ENCODE results near the gene SPAG6. TPM values are rescaled to one million over a fixed set of nuclear protein-coding genes. Genes with fewer than 3 reads are reported as not detected.
A peak's percentile ranks its signal among the peaks of the same experiment; 100 is the strongest.

Gene SPAG6
- total RNA-seq, 1 donor from 2014 or later = not detected

DNA sequence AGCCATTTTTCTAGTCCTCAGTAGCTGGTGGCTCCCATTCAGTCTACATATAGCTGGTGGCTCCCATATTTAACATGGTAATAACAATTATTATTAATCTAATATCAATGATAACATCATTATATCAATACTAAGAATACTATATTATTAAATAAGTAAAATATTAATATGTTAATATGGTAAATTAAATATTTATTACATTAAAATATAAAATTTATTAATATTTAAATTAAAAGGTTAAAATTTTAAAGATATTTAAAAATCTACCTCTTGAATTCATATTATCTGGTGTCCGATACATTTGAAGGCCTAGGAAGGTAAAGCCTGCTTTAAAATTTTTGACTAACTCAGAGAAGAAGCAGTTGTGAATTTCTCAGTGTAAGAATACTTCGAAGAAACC is 69.8 kb downstream of the SPAG6 start:
- Histone ChIP-seq H3K4me3 (ENCODE audit: low read depth, low read length) (no peak overlapping the region), H3K27me3 (ENCODE audit: control insufficient read depth, insufficient read depth, low read length) (no peaks in the 10 kb centered on the region), H3K36me3 (ENCODE audit: control insufficient read depth, insufficient read depth, low read length) (no peaks in the 10 kb centered on the region)
- no peak for FAIRE-seq
- DNase-seq (ENCODE audit: low read depth) = no peak
- TF ChIP-seq, protein P1, sequence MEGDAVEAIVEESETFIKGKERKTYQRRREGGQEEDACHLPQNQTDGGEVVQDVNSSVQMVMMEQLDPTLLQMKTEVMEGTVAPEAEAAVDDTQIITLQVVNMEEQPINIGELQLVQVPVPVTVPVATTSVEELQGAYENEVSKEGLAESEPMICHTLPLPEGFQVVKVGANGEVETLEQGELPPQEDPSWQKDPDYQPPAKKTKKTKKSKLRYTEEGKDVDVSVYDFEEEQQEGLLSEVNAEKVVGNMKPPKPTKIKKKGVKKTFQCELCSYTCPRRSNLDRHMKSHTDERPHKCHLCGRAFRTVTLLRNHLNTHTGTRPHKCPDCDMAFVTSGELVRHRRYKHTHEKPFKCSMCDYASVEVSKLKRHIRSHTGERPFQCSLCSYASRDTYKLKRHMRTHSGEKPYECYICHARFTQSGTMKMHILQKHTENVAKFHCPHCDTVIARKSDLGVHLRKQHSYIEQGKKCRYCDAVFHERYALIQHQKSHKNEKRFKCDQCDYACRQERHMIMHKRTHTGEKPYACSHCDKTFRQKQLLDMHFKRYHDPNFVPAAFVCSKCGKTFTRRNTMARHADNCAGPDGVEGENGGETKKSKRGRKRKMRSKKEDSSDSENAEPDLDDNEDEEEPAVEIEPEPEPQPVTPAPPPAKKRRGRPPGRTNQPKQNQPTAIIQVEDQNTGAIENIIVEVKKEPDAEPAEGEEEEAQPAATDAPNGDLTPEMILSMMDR (IDR thresholded peaks at IDR 0.05; ENCODE audit: insufficient read depth, low read length, severe bottlenecking) = no peak

DNA sequence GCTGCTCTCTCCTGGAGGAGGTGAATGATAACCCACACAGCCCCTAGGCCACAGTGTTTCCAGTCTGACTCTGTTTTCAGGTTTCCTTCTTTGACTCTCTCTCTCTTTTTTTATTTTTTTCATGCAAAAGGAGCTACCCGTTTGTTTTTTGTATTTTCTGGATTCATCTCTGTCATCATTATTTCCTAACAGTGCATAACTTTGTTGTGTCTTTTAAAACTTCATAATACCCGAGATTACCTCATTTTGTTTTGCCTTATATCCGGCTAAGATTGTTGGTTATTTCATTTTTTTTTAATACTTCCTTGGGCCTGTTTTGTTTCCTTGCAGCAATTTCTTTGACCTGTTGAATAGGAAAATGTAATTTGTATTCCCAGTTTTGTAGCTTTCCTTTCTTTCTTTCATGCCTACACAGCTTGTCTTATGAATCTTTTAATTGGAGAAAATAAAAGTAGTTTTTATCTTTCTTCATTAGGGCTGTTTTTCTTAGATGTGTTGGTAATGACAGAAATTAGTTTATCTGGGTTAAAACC is 72.5 kb downstream of the SPAG6 start:
- H3K4me3 ChIP-seq (ENCODE audit: low read depth, low read length) = no peak overlapping the region
- no peaks in the 10 kb centered on the region for H3K36me3 ChIP-seq (ENCODE audit: control insufficient read depth, insufficient read depth, low read length)
- TF ChIP-seq, protein P1 (IDR thresholded peaks at IDR 0.05; ENCODE audit: insufficient read depth, low read length, severe bottlenecking) = no peak
- no peaks in the 10 kb centered on the region for H3K27me3 ChIP-seq (ENCODE audit: control insufficient read depth, insufficient read depth, low read length)
- FAIRE-seq = no peak
- no peak for DNase-seq (ENCODE audit: low read depth)

DNA sequence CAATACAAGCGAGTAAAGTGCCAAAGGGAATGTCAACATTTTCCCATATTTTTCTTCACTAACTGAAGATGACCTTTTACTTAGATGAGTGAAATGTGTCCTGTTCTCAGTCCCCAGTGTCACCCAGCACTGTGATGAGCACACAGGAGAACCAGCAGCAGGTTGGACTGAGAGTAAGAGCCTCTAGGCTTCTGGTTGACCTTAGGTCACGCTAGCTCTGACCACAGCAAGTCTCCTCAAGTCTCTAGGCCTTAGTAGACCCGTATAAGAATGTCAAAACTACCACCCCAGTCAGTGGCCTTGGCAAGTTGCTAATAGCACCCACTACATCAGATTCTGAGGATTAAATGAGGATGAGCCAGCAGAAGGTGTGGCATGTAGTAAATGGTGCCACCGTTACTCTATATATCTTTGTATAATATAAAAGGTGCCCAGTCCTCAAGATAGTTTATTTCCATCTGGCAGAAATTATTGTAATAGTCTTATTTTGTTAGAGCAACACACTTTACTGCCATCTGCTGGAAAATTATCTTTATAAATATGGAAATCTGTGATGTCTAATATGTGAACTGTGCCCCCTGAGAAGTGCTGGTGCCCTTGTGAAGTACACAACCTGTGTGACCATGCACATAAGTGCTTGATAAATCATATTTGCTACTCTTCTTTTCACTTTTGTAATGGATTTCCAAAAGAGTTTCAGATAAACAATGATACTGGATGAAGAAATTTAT is 75.7 kb downstream of the SPAG6 start:
- Histone ChIP-seq H3K4me3 (ENCODE audit: low read depth, low read length) (no peak overlapping the region), H3K27me3 (ENCODE audit: control insufficient read depth, insufficient read depth, low read length) (no peaks in the 10 kb centered on the region), H3K36me3 (ENCODE audit: control insufficient read depth, insufficient read depth, low read length) (no peaks in the 10 kb centered on the region)
- FAIRE-seq (no peak), DNase-seq (ENCODE audit: low read depth) (peak; percentile 33)
- TF ChIP-seq, protein P1 (IDR thresholded peaks at IDR 0.05; ENCODE audit: insufficient read depth, low read length, severe bottlenecking) = no peak

DNA sequence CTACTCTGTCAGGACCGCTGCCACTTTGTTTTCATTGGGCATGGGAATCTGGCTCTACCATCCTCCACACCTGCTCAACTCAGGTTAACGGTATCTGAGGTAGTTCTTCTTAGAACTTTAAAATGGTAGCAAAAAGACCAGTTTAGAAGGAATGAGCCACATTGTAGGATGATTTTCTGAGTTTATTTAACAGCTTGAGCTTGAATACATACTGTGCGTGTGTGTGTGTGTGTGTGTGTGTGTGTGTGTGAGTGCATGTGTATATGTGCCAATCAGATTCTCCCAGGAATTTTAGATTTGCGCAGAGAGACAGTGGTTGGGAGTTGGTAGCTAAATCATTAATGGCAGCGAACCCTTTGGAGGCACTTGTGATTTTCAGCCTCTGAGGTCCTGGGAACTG is 81.4 kb downstream of the SPAG6 start:
- Histone ChIP-seq H3K27me3 (ENCODE audit: control insufficient read depth, insufficient read depth, low read length) (no peaks in the 10 kb centered on the region), H3K36me3 (ENCODE audit: control insufficient read depth, insufficient read depth, low read length) (no peaks in the 10 kb centered on the region), H3K4me3 (ENCODE audit: low read depth, low read length) (no peak overlapping the region)
- TF ChIP-seq, protein P1 (IDR thresholded peaks at IDR 0.05; ENCODE audit: insufficient read depth, low read length, severe bottlenecking) = no peak
- DNase-seq (ENCODE audit: low read depth) = no peak
- no peak for FAIRE-seq

DNA sequence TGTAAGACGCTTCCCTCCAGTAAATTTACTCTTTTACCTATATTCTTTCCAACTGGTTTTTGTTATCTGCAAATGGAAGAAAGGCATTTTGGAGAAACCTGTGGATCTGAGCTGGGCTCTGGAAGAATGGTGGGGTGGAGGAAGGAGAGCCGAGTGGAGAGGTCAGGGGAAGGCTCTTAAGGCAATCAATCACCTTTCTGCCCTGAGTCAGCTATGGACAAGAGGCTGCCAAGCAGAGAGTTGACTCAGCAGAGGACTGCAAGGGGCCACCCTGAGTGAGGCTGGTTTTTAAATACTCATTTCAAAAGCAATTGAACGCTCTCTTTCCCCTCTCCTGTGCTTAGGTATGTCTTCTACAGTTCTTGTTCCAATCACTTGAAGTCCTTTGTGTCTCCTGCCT is 81.8 kb downstream of the SPAG6 start:
- H3K4me3 ChIP-seq (ENCODE audit: low read depth, low read length) = no peak overlapping the region
- TF ChIP-seq, protein P1 (IDR thresholded peaks at IDR 0.05; ENCODE audit: insufficient read depth, low read length, severe bottlenecking) = no peak
- DNase-seq (ENCODE audit: low read depth) (peak; percentile 77), FAIRE-seq (no peak)
- no peaks in the 10 kb centered on the region for H3K27me3 ChIP-seq (ENCODE audit: control insufficient read depth, insufficient read depth, low read length)
- no peaks in the 10 kb centered on the region for H3K36me3 ChIP-seq (ENCODE audit: control insufficient read depth, insufficient read depth, low read length)
